ENCODE results near the gene ALPK3. TPM values are rescaled to one million over a fixed set of nuclear protein-coding genes. Genes with fewer than 3 reads are reported as not detected.

ALPK3 gene
- total and polyA plus RNA-seq, 2 donors (not counting 3 experiments of a cell fraction or from before 2014, with no cell fraction given) = 18.4 to 36.2 TPM

GRCh38 chr15:84892786-84893307 lies 75.7 kb downstream of the ALPK3 start:
- no TSS peak for BruUV-seq (replicated peaks)
- H3K9me1 ChIP-seq (replicated peaks; ENCODE audit: control insufficient read depth, extremely low read depth, insufficient read depth, low read length) = no peaks in the 10 kb centered on the region
- dilution Hi-C loops (cut with MboI; ENCODE audit: extremely low pct_ligation_motif_present, low sequenced_read_pairs) (no loop called here), intact Hi-C loops (cut with micrococcal nuclease) (no loop called here)
- no peak overlapping the region for H2AFZ ChIP-seq (ENCODE audit: low read depth, low read length)
- no peaks in the 10 kb centered on the region for H3K36me3 ChIP-seq (ENCODE audit: control insufficient read depth in 2 of 2, extremely low read depth in 1 of 2, insufficient read depth in 2 of 2, low read length in 2 of 2)
- no peaks in the 10 kb centered on the region for H3K9me3 ChIP-seq (replicated peaks; ENCODE audit: control insufficient read depth, insufficient read depth, low read length)
- no peak for TF ChIP-seq CTCF (IDR thresholded peaks at IDR 0.05; ENCODE audit: extremely low read depth in 1 of 2, insufficient read depth in 1 of 2, low read depth in 1 of 2, low read length in 2 of 2)
- TF ChIP-seq MAX (IDR thresholded peaks at IDR 0.05; ENCODE audit: insufficient read depth, insufficient read length) = no peak
- no peak for TF ChIP-seq JUN (IDR thresholded peaks at IDR 0.05; ENCODE audit: borderline replicate concordance, insufficient read depth, insufficient read length, low read depth)
- TF ChIP-seq POLR2A (IDR thresholded peaks at IDR 0.05; ENCODE audit: low read depth, low read length) = no peak
- TF ChIP-seq GATA2 (IDR thresholded peaks at IDR 0.05; ENCODE audit: insufficient read depth, insufficient read length, low read depth, low read length) = no peak
- no peak for TF ChIP-seq FOS (IDR thresholded peaks at IDR 0.05; ENCODE audit: borderline replicate concordance, insufficient read depth, low read length)
- no peak for TF ChIP-seq POLR2AphosphoS5 (IDR thresholded peaks at IDR 0.05; ENCODE audit: insufficient read depth, low read depth, low read length)
- no peak for TF ChIP-seq EZH2 (IDR thresholded peaks at IDR 0.05; ENCODE audit: borderline replicate concordance, low read depth, low read length, severe bottlenecking)
- no peak for TF ChIP-seq MYC (IDR thresholded peaks at IDR 0.05; ENCODE audit: low read depth, low read length)
- no peaks in the 10 kb centered on the region for H4K20me1 ChIP-seq (replicated peaks; ENCODE audit: control insufficient read depth, extremely low read depth, insufficient read depth, low read length)
- POLR2A ChIA-PET = interaction anchor here (0.6 kb wide), 1 partner anchor 24 kb away, joined by 5 read pairs; no protein-coding TSS in a partner anchor
- H3K9ac ChIP-seq (replicated peaks; ENCODE audit: extremely low read depth, insufficient read depth, low read length) = no peak overlapping the region
- no peak overlapping the region for H3K27ac ChIP-seq (ENCODE audit: insufficient read depth, low read depth, low read length)
- H3K4me2 ChIP-seq (ENCODE audit: insufficient read depth, low read length) = no peak overlapping the region
- no peaks in the 10 kb centered on the region for H3K4me1 ChIP-seq (ENCODE audit: control insufficient read depth, extremely low read depth, insufficient read depth, low read length)
- no peaks in the 10 kb centered on the region for H3K27me3 ChIP-seq (ENCODE audit: control insufficient read depth in 2 of 2, insufficient read depth in 2 of 2, low read length in 2 of 2)
- H3K4me3 ChIP-seq (replicated peaks in 1 of 3; ENCODE audit: insufficient read depth in 1 of 3, low read depth in 1 of 3, low read length in 3 of 3) = no peak overlapping the region
- FAIRE-seq (no peak), DNase-seq (ENCODE audit: low read depth, low spot score) (no peak)
- CTCF ChIA-PET = interaction anchor here (2.3 kb wide), 1 partner anchor 35 kb away, joined by 8 read pairs; no protein-coding TSS in a partner anchor
- H3K79me2 ChIP-seq (ENCODE audit: control insufficient read depth, insufficient read depth, low read length) = no peaks in the 10 kb centered on the region

Measured in endothelial cell of umbilical vein (primary cell).